Caco-2 (cell line): ENCODE data around the gene UFC1. TPM values are rescaled to one million over a fixed set of nuclear protein-coding genes. Genes with fewer than 3 reads are reported as not detected.

ENCODE experiments used
- BruUV-seq: library from RNA; stranded (reverse); fragments of 400-500 nt; replicated peaks from 2 replicates; lab custom pipeline; 2021; lab: Mats Ljungman, UMichigan
- CTCF ChIA-PET: fragments of 300-600 bp; sonication (Branson Sonifier 250); formaldehyde crosslinking; loops from one replicate; lab custom pipeline; 2022; ENCODE audit warnings: antibody characterized with exemption; lab: Charles Lee
- POLR2A ChIA-PET: fragments of 300-600 bp; sonication (Branson Sonifier 250); formaldehyde crosslinking; loops from one replicate; lab custom pipeline; 2022; ENCODE audit warnings: antibody characterized with exemption; lab: Charles Lee
- DNase-seq, 2 experiments: peaks; one replicate each; pipeline versions ENCODE4 v3.0.0 to v3.0.0-alpha.2; 2020 to 2022
- H3K27me3 ChIP-seq: replicated peaks from 2 replicates; pipeline ENCODE4 v1.6.0; 2011; ENCODE audit warnings: low read length; ENCODE audit not compliant: control insufficient read depth, insufficient read depth
- H3K36me3 ChIP-seq: 2 replicates; pipeline ENCODE4 v1.5.1; 2011; ENCODE audit warnings: low read length; ENCODE audit not compliant: control insufficient read depth, insufficient read depth
- H3K4me1 ChIP-seq: fragments of 250-450 bp; sonication (Bioruptor Pico); 2 replicates; pipeline ENCODE4 v1.5.1; 2020; ENCODE audit warnings: mild to moderate bottlenecking
- H3K4me3 ChIP-seq: 2 replicates; pipeline ENCODE4 v1.5.1; 2011; ENCODE audit warnings: low read depth, mild to moderate bottlenecking, control low read depth, low read length
- H3K9me3 ChIP-seq: fragments of 250-450 bp; sonication (Bioruptor Pico); 2 replicates; pipeline ENCODE4 v1.5.1; 2020; ENCODE audit warnings: mild to moderate bottlenecking, moderate library complexity
- H3K27ac Mint-ChIP-seq: one replicate; pipeline ENCODE4 v1.8.0; 2022; ENCODE audit warnings: mixed read lengths; ENCODE audit not compliant: unreplicated experiment
- H3K27me3 Mint-ChIP-seq: one replicate; pipeline ENCODE4 v1.8.0; 2022; ENCODE audit warnings: mixed read lengths; ENCODE audit not compliant: insufficient read depth, unreplicated experiment
- H3K36me3 Mint-ChIP-seq: one replicate; pipeline ENCODE4 v1.8.0; 2022; ENCODE audit warnings: mild to moderate bottlenecking, mixed read lengths; ENCODE audit not compliant: insufficient read depth, unreplicated experiment
- H3K4me1 Mint-ChIP-seq: one replicate; pipeline ENCODE4 v1.8.0; 2022; ENCODE audit warnings: low read depth, mixed read lengths; ENCODE audit not compliant: unreplicated experiment
- H3K4me3 Mint-ChIP-seq: one replicate; pipeline ENCODE4 v1.8.0; 2022; ENCODE audit warnings: mild to moderate bottlenecking, moderate library complexity, mixed read lengths; ENCODE audit not compliant: unreplicated experiment
- H3K9me3 Mint-ChIP-seq: one replicate; pipeline ENCODE4 v1.8.0; 2022; ENCODE audit warnings: mixed read lengths; ENCODE audit not compliant: unreplicated experiment
- CTCF ChIP-seq, 2 experiments: fragments of 200-600 bp in 1 of 2; IDR thresholded peaks; 1 replicate in 1 of 2; 2 replicates in 1 of 2; pipeline versions ENCODE4 v1.5.1 to v1.8.0; 2011 to 2022; ENCODE audit warnings: antibody characterized with exemption in 1 of 2, control low read depth in 1 of 2, inconsistent platforms in 1 of 2, low read depth in 1 of 2, low read length in 1 of 2, mild to moderate bottlenecking in 1 of 2, moderate library complexity in 1 of 2; ENCODE audit not compliant: insufficient read depth in 1 of 2, severe bottlenecking in 1 of 2, unreplicated experiment in 1 of 2
- intact Hi-C: fragments of 100-400 bp; cut with micrococcal nuclease; formaldehyde crosslinking; loops from one replicate; pipeline ENCODE4 v1.10.0; 2022; ENCODE audit not compliant: unreplicated experiment
- total RNA-seq: library from RNA; stranded (reverse); gene quantifications from 2 replicates; pipeline ENCODE4 v1.2.3, GENCODE V29; 2022

The UFC1 gene
- total RNA-seq, 1 experiment from 2014 or later, result 98.2 TPM

GRCh38 chr1:161198194-161198896 lies 44.6 kb downstream of the UFC1 start:
- Mint-ChIP-seq H3K27ac (no peak overlapping the region), H3K4me1 (peaks cover 20% of the 10 kb centered on the region), H3K4me3 (no peak overlapping the region), H3K27me3 (no peaks in the 10 kb centered on the region), H3K36me3 (peaks cover 9% of the 10 kb centered on the region), H3K9me3 (no peaks in the 10 kb centered on the region)
- no peak overlapping the region for H3K4me3 ChIP-seq
- no TSS peak for BruUV-seq
- intact Hi-C loops, result no loop called here
- H3K36me3 ChIP-seq, result peaks cover 2% of the 10 kb centered on the region
- H3K4me1 ChIP-seq, result peaks cover 13% of the 10 kb centered on the region; the same call in 1 of the 2 replicates
- no peaks in the 10 kb centered on the region for H3K27me3 ChIP-seq
- CTCF ChIA-PET, result interaction anchor here (0.6 kb wide), 1 partner anchor 174 kb away, joined by 3 read pairs; no protein-coding TSS in a partner anchor
- POLR2A ChIA-PET, result no interaction called here
- no peak for TF ChIP-seq CTCF (IDR thresholded peaks at IDR 0.05; ENCODE audit: insufficient read depth in 1 of 2, low read depth in 1 of 2, low read length in 1 of 2, severe bottlenecking in 1 of 2, unreplicated experiment in 1 of 2)
- no peaks in the 10 kb centered on the region for H3K9me3 ChIP-seq
- no peak for DNase-seq

GRCh38 chr1:161198897-161199431 lies 45.2 kb downstream of the UFC1 start, which contains the start of gene ADAMTS4:
Gene ADAMTS4 (minus strand): TSS chr1:161199054. CDS start chr1:161198627, 427 bp downstream.
- Mint-ChIP-seq H3K4me3 (no peak within 1 kb of the TSS), H3K4me1 (peaks cover 20% of the 10 kb centered on the region), H3K9me3 (no peaks in the 10 kb centered on the region), H3K27ac (no peak within 1 kb of the TSS), H3K36me3 (peaks cover 9% of the 10 kb centered on the region), H3K27me3 (no peaks in the 10 kb centered on the region)
- Histone ChIP-seq H3K27me3 (no peaks in the 10 kb centered on the region), H3K9me3 (no peaks in the 10 kb centered on the region), H3K4me3 (no peak within 1 kb of the TSS), H3K4me1 (peaks cover 13% of the 10 kb centered on the region; the same call in 1 of the 2 replicates), H3K36me3 (peaks cover 3% of the 10 kb centered on the region)
- intact Hi-C loops, result no loop called here
- POLR2A ChIA-PET, result no interaction called here
- CTCF ChIA-PET, result interaction anchor here (0.6 kb wide), 1 partner anchor 174 kb away, joined by 3 read pairs; no protein-coding TSS in a partner anchor
- no TSS peak for BruUV-seq
- TF ChIP-seq CTCF (IDR thresholded peaks at IDR 0.05; ENCODE audit: insufficient read depth in 1 of 2, low read depth in 1 of 2, low read length in 1 of 2, severe bottlenecking in 1 of 2, unreplicated experiment in 1 of 2), result no peak
- DNase-seq, result no peak

GRCh38 chr1:161199506-161200139 lies 45.8 kb downstream of the UFC1 start:
- POLR2A ChIA-PET, result no interaction called here
- CTCF ChIA-PET, result no interaction called here
- H3K4me1 Mint-ChIP-seq, result peaks cover 20% of the 10 kb centered on the region
- no TSS peak for BruUV-seq
- peaks cover 9% of the 10 kb centered on the region for H3K36me3 Mint-ChIP-seq
- H3K9me3 Mint-ChIP-seq, result no peaks in the 10 kb centered on the region
- H3K4me3 Mint-ChIP-seq, result no peak overlapping the region
- intact Hi-C loops, result no loop called here
- Histone ChIP-seq H3K4me1 (peaks cover 13% of the 10 kb centered on the region; the same call in 1 of the 2 replicates), H3K27me3 (no peaks in the 10 kb centered on the region), H3K4me3 (no peak overlapping the region), H3K36me3 (peaks cover 3% of the 10 kb centered on the region), H3K9me3 (no peaks in the 10 kb centered on the region)
- no peaks in the 10 kb centered on the region for H3K27me3 Mint-ChIP-seq
- TF ChIP-seq CTCF (IDR thresholded peaks at IDR 0.05; ENCODE audit: insufficient read depth in 1 of 2, low read depth in 1 of 2, low read length in 1 of 2, severe bottlenecking in 1 of 2, unreplicated experiment in 1 of 2), result no peak
- DNase-seq, result no peak
- no peak overlapping the region for H3K27ac Mint-ChIP-seq
